Urothelium cell line (cell line): ENCODE measurements around the gene QPRT.
"Not testable (repeated sequence)": the region's sequence is repeated elsewhere in the genome, so short reads cannot be mapped to it uniquely, and the experiment has no call there.

Source experiments
- DNase-seq: peaks from one replicate; pipeline ENCODE4 v3.0.0; 2011; ENCODE audit warnings: low spot score, mixed read lengths
- FAIRE-seq: peaks from 2 replicates; lab custom pipeline; 2011; peaks lifted over from hg19 to GRCh38; lab: Jason Lieb, UNC

QPRT gene

DNA sequence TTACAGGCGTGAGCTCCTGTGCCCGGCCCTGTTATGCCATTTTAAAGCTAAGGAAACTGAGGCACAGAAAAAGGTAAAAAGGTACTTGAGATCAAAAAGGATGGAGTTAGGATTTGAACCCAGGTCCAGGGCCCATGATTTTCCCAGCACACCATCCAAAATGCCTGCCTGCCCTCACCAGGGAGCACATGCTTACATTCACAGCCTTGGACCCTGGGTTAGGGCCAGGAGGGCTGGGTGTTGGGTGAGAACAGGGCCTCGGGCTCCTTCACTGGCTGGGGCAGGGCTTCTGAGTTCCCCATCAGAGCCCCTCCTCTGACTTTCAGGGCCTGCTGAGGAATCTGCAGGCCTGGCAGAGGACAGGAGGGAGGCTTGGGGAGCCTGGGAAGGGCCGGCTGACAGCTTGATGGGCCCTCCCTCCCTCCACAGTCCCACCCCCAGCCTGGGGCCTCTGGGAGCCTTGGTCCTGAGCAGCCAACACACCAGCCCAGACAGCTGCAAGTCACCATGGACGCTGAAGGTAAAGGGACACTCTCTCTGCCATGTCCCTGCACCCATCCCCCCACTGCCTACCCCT, at the start of gene QPRT:
TSS of gene QPRT (plus strand) at position 490 of the 577 bp plus-strand sequence. CDS start at position 508, 18 bp downstream.
- DNase-seq (peak; percentile 75), FAIRE-seq (no peak)

DNA sequence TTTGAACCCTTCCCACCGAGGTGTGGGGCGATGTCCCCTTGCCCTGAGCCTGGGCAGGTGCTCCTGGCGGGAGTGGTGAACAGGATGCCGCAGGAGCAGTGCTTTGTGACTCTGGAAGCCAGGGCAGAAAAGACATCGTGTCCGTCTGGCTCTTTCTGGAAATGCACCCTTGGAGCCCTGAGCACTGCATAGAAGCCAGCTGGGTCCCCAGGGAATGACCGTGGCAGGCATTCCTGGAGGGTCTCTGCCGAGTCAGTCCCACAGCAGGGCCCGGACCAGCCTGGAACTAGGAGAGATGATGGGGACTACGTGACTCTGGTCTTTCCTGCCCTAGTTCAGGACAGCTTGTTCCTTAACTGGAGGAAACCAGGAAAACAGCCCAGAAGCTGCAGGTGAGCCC, 49.7 kb upstream of the QPRT start:
- DNase-seq, FAIRE-seq: not testable (repeated sequence)

DNA sequence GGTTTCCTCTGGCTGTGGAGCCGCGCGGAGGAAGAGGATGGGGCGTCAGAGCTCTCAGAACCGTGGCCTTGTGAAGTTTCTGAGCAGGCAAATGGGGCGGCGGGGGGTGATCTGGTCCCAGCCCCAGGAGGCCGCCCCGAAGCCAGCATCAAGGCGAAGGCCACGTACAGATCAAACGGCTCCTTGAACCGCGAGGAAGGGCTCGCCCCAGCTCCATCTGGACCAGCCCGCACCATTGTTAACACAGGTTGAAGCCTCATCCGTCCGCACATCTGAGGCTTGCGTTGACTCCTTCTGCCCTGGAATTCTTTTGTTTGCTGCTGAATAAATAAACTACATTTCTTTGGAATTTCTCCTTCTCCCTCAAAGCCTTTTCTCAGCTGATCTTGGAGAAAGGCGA, 47.3 kb upstream of the QPRT start:
- FAIRE-seq, DNase-seq: not testable (repeated sequence)

DNA sequence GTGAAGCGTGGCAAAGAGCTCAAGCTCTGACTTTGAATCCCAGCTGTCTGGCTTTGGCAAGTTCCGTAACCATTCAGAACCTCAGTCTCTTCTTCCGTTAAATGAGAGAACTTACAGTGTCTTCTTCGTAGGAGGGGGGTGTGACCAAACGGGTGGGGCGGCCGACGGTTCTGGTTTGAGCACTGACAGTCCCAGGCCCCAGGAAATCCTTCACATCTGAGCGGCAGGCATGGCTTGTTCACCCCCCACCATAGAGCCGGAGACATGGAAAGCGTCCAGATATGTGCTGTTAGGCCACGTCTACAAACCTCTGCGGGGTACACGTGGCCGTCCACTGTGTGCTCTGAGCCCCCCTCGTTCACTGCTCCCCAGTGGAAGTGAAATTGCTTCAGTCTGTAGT, 43.1 kb upstream of the QPRT start:
- FAIRE-seq, result not testable (repeated sequence)

DNA sequence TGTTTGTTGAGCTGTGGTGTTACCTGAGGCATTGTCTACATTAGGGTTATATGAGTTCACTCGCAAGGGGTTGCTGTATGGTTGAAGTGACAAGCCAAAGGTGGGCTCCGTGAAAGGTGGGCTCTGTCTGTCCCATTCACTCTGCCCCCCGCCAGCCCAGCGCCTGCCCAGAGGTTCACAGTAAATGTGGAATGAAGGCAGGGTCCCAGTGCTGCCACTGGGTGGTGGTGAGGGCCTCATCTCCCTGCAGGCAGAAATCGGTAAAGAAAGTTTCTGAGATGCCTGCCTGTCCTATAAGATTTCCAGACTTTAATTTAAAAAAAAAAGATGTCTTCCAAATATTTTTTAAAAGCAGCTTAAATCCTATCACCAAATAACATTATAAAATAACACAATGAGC, 42.6 kb upstream of the QPRT start:
- not testable (repeated sequence) for DNase-seq, FAIRE-seq

More for the DNA sequence above, 43.1 kb upstream of the QPRT start:
- not testable (repeated sequence) for DNase-seq

DNA sequence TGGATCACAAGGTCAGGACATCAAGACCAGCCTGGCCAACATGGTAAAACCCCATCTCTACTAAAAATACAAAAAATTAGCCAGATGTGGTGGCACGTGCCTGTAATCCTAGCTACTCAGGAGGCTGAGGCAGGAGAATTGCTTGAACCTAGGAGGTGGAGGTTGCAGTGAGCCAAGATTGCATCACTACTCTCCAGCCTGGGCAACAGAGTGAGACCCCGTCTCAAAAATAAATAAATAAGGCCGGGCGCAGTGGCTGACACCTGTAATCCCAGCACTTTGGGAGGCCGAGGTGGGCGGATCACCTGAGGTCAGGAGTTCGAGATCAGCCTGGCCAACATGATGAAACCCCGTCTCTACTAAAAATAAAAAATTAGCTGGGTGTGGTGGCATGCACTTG, 40.2 kb upstream of the QPRT start:
- not testable (repeated sequence) for FAIRE-seq, DNase-seq

DNA sequence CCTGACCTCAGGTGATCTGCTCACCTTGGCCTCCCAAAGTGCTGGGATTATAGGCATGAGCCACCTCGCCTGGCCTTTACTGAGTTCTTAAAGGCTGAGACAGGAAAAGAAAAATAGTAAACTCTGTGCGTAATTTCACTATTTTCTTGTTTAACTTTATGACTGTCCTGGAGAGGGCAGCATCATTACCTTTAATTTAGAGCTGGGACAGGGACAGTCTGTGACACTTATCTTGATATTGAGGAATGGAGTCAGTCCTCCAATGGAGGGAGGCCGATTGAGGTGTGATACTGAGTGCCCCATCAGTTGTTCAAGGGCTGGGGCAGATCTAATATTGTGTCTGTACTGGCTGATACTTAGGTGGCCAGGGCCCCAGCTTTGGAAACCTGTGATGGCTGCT, 37.4 kb upstream of the QPRT start:
- FAIRE-seq (no peak), DNase-seq (no peak)

DNA sequence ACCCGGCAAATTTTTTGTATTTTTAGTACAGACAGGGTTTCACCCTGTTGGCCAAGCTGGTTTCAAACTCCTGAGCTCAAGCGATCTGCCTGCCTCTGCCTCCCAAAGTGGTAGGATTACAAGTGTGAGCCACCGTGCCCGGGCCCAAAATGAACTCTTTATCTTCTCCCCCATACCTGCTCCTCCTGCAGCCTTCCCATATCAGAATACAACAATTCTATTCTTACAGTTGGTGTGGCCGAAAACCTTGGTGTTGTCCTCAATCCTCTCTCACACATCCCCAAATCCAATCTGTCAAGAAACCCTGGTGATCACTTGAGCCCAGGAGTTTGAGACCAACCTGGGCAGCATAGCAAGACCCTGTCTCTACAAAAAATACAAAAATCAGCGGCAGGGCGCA, 35.4 kb upstream of the QPRT start:
- no peak for DNase-seq
- FAIRE-seq, result no peak

DNA sequence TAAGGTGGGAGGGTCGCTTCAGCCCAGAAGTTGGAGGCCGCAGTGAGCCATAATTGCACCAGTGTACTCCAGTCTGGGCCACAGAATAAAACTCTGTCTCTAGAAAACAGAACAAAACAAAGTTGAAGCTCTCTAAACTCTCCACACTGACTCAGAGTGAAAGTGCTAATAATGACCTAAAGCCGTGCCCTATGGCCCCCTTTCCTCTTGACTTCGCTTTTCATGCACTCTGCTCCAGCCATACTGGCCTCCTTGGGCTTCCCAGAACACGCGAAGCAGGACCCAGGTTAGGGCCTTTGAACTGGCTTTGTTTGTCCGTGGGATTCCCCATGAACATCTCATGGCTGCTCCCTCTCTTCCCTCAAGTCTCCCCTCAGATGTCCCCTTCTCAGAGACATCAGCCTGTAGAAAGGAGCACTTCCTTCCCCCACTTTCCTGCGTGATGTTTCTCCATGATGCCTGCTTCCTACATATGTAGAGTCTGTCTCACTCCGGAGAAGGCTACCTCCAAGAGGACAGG, 34.6 kb upstream of the QPRT start:
- FAIRE-seq (no peak), DNase-seq (no peak)

DNA sequence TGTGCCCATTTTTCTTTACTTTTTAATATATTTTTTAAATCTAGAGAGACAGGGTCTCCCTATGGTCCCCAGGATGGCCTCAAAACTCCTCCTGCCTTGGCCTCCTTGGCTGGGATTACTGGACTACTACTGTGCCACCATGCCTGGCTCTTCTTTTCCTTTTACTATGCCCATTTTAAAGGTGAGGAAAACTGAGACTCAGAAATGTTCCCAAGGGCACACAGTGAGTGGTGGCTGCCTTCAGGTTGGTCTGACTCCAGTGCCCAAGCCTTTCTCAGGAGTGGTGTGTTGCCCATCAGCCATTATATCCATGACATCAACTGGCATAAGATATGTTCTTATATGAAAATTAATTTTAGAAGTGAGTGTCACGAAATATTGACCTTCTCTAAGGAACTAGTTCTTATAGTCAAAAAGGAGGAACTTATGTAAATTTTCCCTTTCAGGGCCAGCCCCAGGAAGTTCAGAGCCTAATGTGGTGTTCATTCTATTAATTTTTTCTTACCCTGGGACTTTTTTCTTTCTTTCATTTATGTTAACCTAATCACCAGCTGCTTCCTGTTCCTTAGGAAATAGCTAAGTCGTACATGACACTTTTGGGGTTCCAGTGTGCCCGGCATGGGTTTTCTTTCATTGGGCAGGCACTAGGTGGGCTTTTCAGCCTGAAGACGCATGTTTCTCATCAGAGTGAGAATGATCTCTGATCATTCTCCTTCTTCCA, 33.8 kb upstream of the QPRT start:
- DNase-seq (no peak), FAIRE-seq (no peak)

DNA sequence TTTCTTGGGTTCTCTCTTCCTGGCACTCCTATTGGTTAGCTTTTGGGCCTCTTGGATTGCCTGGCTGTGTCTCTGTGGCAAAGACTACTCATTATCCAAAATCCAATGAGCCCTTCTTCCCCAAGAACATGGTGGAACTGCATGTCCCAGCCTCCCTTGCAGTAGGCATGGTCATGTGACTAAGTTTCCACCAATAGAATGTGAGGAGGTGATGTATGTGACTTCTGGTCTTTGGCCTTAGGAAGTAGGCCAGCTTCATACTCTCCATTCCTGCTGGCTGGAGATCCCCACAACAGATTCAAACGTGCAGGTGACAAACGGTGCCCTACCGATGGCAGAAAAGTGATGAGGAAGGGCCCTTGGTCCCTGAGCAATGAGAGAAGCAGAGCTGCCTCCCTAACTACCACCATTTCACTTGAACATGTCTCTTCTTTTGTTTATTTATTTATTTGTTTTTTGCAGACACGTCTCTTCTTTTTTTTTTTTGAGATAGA, 33.2 kb upstream of the QPRT start:
- FAIRE-seq, result no peak
- DNase-seq, result no peak

DNA sequence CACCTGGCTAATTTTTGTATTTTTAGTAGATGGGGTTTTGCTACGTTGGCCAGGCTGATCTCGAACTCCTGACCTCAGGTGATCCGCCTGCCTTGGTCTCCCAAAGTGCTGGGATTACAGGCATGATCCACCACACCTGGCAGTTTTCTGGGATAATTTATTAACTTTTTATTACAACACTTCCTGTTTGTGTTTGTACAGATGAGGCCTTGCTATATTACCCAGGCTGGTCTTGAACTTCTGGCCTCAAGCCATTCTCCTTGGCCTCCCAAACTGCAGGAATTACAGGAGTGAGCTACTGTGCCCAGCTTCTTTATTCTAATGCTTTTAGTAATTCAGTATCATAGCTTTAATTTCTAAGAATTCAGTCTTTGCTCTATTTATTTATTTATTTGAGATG, 32.0 kb upstream of the QPRT start:
- DNase-seq (no peak), FAIRE-seq (no peak)

DNA sequence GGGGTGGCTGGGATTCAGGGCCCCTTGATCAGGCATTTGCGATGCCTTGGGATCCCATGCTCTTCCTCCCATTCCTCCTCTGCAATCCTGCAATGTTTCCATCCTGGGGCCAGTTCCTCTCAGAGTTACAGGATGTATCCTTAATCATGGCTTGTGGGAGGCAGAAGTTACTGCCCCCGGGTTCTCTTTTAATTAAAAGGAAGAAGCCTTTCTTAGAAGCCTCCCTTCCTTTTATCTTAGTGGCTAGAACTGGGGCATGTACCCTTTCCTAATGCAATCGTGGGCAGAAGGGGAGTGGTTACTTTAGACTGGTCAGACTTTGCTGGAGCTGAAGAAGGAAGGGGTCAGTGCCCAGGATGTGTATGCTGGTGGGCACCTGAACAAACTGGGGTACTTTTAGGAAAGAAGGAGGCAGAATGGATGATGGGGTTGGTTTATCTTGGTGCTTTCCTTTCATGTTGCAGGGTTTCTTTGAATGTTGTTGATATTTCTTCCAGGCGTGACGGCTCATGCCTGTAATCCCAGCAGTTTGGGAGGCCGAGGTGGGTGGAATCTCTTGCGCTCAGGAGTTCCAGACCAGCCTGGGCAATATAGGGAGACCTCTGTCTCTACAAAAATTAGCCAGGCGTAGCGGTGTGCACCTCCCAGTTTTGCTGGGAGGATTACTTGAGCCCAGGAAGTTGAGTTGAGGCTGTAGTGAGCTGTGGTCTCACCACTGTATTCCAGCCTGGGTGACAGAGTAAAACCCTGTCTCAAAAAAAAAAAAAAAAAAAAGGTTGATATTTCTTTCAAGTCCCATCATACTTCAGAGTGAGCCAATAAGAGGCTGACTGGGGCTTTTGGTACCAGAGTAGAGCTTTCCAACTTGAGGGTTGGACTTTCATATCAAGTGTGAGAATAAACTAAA, 29.1 kb upstream of the QPRT start:
- FAIRE-seq (no peak), DNase-seq (no peak)

DNA sequence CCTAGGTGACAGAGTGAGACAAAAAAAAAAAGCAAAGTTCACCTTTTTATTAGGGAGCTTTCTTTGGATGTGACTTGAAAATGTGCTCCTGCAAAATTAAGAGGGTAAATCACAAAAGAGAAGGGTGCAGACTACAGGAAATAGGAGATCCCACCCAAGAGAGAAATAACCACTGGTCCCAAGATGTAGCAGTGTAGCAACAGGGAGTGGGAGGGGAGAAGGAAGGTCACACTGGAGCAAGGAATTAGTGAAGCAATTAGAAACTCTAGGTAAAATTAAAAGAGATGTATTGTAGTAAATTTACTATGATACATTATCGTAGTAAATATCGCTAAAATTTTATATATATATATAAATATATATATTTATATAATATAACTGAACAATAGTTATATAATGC, 28.2 kb upstream of the QPRT start:
- DNase-seq (no peak), FAIRE-seq (no peak)

DNA sequence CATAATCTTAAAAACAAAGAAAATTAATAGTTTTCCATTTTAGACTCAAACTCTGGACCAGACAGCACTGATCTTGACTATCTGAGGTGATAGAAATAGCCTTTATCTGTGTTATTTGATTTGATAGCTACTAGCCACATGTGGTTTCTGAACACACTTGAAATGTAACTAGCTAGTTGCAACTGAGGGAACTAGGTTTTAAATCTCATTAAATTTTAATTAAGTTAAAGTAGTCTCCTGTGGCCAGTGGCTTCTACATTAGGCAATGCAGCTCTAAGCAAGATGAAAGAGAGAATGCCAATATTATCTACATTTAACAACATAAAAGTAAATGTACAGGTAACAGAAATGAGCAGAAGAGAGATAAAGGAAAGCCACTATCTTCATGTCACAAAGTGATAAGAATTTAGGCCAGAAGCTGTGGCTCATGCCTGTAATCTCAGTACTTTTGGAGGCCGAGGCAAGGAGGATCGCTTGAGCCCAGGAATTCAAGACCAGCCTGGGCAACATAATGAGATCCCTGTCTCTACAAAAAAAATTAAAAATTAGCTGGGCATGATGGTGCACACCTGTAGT, 27.1 kb upstream of the QPRT start:
- FAIRE-seq, result no peak

DNA sequence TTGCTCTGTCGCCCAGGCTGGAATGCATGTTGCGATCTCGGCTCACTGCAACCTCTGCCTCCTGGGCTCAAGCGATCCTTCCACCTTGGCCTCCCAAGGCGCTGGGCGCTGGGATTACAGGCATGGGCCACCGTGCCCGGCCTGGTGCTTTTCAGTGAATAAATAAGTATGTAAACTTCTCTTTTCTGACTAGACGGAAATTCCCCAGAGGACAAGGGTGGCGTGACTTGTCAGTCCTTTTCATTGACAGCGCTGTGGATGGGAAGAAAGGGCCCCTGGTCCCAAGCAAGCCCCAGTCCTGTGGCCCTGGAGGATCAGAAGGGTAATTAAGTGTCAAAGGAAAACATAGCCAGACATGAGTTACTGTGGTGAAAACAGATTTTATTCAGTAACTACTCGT, 25.5 kb upstream of the QPRT start:
- FAIRE-seq (no peak), DNase-seq (no peak)

More for the DNA sequence above, 27.1 kb upstream of the QPRT start:
- no peak for DNase-seq

DNA sequence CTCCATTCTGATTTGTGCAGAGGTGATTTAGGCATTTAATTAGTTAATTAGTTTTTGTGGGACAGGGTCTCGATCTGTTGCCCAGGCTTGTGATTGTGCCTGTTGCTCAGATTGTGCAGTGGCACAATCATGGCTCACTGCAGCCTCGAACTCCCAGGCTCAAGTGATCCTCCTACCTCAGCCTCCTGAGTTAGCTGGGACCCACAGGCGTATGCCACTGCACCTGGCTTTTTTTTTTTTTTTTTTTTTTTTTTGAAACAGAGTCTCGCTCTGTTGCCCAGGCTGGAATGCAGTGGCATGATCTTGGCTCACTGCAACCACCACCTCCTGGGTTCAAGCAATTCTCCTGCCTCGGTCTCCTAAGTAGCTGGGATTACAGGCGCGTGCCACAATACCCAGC, 25.1 kb upstream of the QPRT start:
- not testable (repeated sequence) for FAIRE-seq, DNase-seq

DNA sequence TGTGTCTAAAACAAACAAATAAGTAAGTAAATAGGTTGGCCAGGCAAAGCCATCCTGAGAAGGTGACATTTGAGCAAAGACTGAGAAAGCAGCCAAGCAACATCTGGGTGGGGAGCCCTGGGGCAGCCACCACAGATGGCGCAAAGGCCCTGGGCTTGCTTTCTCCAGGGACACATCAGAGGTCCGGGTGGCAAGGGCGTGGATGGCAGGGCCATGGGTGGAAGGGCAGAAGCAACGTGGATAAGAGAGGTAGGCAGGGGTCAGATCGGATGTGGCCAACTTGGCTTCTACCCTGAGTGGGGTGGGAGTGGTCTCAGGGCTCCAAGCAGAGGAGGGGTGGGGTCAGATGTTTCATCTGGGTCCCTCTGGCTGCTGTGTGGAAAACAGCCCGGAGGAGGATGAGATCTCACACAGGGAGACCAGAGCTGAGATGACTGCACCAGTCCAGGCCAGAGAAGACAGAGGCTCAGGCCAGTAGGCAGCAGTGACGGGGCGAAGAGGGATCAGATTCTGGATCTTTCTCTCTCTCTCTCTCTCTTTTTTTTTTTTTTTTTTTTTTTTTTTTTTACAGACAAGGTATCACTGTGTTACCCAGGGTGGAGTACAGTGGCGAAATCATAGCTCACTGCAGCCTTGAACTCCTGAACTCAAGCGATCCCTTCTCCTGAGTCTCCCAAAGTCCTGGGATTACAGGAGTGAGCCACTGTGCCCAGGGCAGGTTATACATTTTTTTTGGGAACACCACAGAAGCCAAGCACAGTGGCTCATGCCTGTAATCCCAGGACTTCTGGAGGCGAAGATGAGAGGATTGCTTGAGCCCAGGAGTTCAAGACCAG, 22.1 kb upstream of the QPRT start:
- no peak for DNase-seq
- no peak for FAIRE-seq

DNA sequence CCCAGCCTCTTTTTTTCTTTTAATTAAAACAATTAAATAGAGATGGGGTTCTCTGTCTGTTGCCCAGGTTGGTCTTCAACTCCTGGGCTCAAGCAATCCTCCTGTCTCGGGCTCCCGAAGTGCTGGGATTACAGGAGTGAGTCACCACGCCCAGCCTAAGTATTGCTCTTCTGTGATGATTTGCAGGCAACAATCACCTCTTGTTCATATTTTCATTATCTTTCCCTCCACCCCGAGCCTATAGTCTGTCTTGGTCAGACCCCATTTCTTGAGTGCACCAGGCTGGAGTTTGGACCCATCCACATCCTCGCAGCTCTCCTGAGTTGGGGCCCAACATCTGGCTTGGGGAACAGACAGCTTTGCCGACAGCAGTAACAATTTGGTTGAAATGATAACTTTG, 20.3 kb upstream of the QPRT start:
- DNase-seq, result no peak
- FAIRE-seq, result no peak
